Measurements from ENCODE around the gene EFNA4. TPM values are rescaled to one million over a fixed set of nuclear protein-coding genes. Genes with fewer than 3 reads are reported as not detected.
"Not testable (repeated sequence)": the region's sequence is repeated elsewhere in the genome, so short reads cannot be mapped to it uniquely, and the experiment has no call there.

Gene EFNA4
- polyA plus RNA-seq, 3 donors, result 1.7 to 7.1 (median 4.6) TPM

- 83 to 85% (median 84%) methylated on average over 7 of the region's 7 CpGs for WGBS, 3 donors
- H3K27ac ChIP-seq (ENCODE audit: low read depth, low read length), result no peak overlapping the region
Observed at GRCh38 chr1:155099331-155099730, 35.8 kb downstream of the EFNA4 start.

DNA sequence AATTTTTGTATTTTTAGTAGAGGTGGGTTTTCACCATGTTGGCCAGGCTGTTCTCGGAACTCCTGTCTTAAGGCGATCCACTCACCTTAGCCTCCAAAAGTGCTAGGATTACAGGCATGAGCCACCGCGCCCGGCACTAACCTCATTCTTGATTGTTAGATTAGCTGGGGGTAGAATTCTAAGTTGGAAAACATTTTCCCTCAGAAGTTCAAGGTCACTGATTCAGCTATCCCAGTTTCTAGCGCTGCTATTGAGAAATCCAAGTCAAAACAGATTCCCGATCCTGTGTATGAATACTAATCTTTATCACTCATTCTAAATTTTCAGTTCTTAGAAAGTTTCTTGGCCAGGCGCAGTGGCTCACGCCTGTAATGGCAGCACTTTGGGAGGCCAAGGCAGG lies 39.8 kb downstream of the EFNA4 start:
- 68 to 91% (median 83%) methylated on average over 9 of the region's 9 CpGs for WGBS, 3 donors
- no peak overlapping the region for H3K27ac ChIP-seq (ENCODE audit: low read depth, low read length)

DNA sequence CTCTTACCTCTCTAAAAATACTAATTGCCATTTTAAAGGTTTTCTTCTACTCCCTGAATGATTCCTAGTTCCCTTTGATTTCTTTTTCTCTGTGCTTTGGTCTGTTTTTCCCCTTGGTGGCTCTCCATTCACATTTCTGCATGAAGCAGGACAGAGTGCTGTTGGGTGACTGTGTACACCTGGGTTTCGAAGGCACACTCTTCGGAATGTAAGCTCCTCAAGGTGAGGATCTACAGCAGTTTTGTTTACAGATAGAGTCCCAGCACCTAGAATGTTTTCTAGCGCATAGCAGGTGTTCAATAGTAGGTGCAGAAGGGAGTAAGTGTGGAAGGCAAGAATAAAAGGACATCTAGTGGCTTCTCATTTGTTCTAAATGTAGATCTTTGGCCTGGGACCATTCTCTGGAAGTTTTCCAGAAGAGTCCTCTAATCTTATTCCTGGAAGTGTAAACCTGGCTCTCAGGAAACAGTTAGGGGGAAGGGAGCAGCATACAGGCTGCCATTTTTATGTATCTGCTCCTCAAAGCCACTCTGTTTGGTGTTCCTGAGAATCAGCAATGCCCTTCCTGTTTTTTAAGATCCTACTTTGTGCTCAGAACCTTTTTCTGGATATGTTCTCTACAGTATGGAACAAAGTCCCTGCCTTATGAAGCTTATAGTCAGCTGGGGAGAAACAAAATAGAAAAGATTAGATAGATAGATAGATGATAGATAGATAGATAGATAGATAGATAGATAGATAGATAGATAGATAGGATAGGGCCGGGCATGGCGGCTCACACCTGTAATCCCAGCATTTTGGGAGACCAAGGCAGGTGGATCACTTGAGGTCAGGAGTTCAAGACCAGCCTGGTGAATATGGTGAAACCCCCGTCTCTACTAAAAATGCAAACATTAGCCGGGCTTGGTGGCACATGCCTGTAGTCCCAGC lies 41.3 kb downstream of the EFNA4 start:
- 66 to 84% (median 73%) methylated on average over 7 of the region's 7 CpGs for WGBS, 3 donors
- H3K27ac ChIP-seq (ENCODE audit: low read depth, low read length), result no peak overlapping the region

- 37 to 65% (median 43%) methylated on average over 7 of the region's 7 CpGs for WGBS, 3 donors
- no peak overlapping the region for H3K27ac ChIP-seq (ENCODE audit: low read depth, low read length)
Observed at GRCh38 chr1:155105604-155106011, 42.1 kb downstream of the EFNA4 start.

DNA sequence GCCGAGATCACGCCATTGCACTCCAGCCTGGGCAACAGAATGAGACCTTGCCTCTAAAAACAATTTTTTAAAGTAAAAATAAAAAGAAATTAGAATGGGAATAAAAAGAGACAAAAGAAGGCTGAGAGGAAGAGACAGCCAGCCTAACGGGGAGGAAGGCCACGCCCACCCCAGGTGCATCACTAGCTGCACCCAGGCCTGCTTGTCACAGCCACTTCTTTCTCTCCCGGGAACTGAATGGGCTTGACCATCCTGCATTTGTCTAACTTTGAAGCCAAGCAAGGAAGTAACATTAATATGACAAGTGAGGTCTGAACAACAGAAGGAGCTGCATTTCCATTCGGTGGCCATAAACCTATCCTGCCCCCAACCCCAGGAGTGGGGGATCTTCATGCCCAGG lies 43.3 kb downstream of the EFNA4 start:
- 73 to 80% (median 76%) methylated on average over 6 of the region's 6 CpGs for WGBS, 3 donors
- H3K27ac ChIP-seq (ENCODE audit: low read depth, low read length), result no peak overlapping the region

- H3K27ac ChIP-seq (ENCODE audit: low read depth, low read length), result no peak overlapping the region
- 74 to 79% (median 78%) methylated on average over 12 of the region's 12 CpGs for WGBS, 3 donors
Observed at GRCh38 chr1:155107309-155108264, 44.0 kb downstream of the EFNA4 start.

DNA sequence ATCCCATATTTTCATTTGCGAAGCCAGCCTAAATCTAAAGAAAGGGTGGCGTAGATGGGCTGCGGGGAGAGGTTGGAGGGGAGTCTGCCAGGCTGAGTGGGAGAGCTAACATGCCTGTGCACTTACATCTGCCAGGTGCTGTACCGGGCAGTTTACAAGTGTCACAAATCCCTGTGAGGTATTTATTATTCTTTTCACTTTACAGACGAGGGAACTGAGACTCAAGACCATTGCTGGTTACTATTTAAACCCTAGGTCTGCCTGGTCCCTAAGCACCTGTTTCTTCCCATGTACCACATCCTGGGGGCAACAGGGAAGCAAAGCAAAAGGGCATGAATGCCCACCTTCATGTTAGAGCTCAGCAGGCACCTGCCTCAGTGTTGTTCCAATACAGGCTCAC lies 44.8 kb downstream of the EFNA4 start:
- 68 to 83% (median 80%) methylated on average over 5 of the region's 5 CpGs for WGBS, 3 donors
- no peak overlapping the region for H3K27ac ChIP-seq (ENCODE audit: low read depth, low read length)

- WGBS, 3 donors, result 80 to 85% (median 85%) methylated on average over 8 of the region's 8 CpGs
Observed at GRCh38 chr1:155110381-155110780, 46.8 kb downstream of the EFNA4 start.

DNA sequence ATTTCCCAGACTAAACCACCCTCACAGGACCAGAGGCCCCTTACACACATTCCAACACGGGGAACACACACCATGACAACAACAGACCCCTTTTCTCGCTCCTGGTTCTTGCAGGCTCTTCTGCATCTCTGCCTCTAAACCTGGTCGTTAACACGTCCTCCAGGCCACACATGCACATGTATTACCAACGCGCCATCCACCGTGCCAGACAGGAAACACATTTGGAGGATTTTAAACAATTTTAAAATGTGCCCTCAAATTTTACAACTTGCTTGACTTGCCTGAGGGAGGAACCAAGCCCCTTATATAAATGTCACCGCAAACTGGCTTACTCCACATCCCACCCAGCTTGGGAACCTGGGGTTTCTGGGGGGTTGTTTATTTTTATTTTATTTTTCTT lies 47.3 kb downstream of the EFNA4 start:
- 46 to 76% (median 59%) methylated on average over 8 of the region's 8 CpGs for whole genome bisulfite sequencing, 3 donors
- H3K27ac ChIP-seq (ENCODE audit: low read depth, low read length), result no peak overlapping the region

More at GRCh38 chr1:155110381-155110780, 46.8 kb downstream of the EFNA4 start:
- no peak overlapping the region for H3K27ac ChIP-seq (ENCODE audit: low read depth, low read length)

DNA sequence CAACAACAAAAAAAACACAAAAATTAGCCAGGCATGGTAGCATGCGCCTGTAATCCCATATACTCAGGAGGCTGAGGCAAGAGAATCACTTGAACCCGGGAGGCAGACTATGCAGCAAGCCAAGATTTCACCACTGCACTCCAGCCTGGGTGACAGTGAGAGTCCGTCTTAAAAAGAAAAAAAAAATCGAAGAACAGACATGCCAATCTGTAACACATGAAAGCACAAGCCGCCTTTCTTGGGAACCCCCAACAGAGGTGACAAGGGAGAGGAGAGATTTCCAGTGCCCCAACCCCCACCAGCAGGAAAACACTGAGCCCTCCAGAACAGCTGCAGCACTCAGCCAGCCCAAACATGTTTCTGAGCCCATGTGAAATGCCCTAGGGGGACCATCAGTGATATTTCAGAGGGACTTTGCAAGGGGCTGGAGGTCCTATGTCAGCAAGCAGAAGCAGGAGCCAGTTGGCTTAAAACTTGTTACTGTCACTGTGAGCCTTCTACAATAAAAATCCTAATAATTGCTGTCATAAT lies 50.0 kb downstream of the EFNA4 start:
- WGBS, 3 donors, result 58 to 78% (median 76%) methylated on average over 5 of the region's 5 CpGs
- no peak overlapping the region for H3K27ac ChIP-seq (ENCODE audit: low read depth, low read length)

DNA sequence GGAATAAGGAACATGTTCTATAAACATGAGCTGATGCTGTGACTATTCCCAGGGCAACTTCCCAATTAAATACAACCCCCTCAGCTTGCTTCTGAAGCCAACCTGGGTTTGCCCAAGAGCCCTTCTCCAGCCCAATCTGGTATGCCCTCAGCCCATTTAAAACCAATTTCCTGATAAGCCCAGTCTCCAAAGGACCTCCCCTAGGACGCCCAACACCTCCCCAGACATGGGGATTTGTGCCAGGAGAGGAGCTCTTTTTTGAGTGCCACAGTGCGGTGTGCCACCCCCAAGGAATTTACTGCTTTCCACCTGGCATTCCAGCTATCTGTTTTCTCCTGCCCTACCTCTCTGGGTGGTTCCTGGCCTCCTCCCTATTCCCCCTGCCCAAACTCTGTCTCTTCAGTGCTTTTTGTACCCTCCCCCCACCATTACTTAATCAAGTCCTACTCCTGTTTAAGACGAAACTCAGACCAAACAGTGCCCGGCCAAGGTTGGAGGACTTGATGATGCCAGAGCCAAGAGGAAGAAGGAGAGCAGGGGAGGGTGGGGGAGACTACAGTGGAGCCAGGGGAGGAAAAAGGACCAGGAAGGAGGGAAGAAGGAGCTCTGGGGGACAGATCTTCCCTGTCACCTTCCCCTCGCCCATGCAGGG lies 52.7 kb downstream of the EFNA4 start:
- no peak overlapping the region for H3K27ac ChIP-seq (ENCODE audit: low read depth, low read length)
- 63 to 72% (median 65%) methylated on average over 5 of the region's 5 CpGs for WGBS, 3 donors

- H3K27ac ChIP-seq (ENCODE audit: low read depth, low read length), result no peak overlapping the region
- WGBS, 3 donors, result 63 to 77% (median 73%) methylated on average over 4 of the region's 4 CpGs
Observed at GRCh38 chr1:155117610-155118009, 54.1 kb downstream of the EFNA4 start.

GRCh38 chr1:155118090-155118489 lies 54.5 kb downstream of the EFNA4 start:
- 87 to 97% (median 89%) methylated on average over 7 of the region's 7 CpGs for WGBS, 3 donors
- not testable (repeated sequence) for H3K27ac ChIP-seq (ENCODE audit: low read depth, low read length)

Other genes with a start within 250 kb of the EFNA4 start
- gene KCNN3, start 193.5 kb upstream of the EFNA4 start, polyA plus RNA-seq, result under 1 TPM; 0.14 to 0.67 (median 0.40) TPM
- 10 to 100 TPM; 30.1 to 49.0 (median 37.7) TPM for gene PMVK, start 127.0 kb upstream of the EFNA4 start, polyA plus RNA-seq
- gene PBXIP1, start 107.6 kb upstream of the EFNA4 start, polyA plus RNA-seq, result 10 to 100 TPM; 35.1 to 53.5 (median 38.6) TPM
- gene PYGO2, start 102.0 kb upstream of the EFNA4 start, polyA plus RNA-seq, result 10 to 100 TPM in 2 of 3 donors, 1 to 10 TPM in 1; 9.1 to 13.9 (median 13.4) TPM
- 100 to 1,000 TPM in 2 of 3 donors, 10 to 100 TPM in 1; 49.1 to 197 (median 110) TPM for gene SHC1, start 93.0 kb upstream of the EFNA4 start, polyA plus RNA-seq
- gene CKS1B, start 89.1 kb upstream of the EFNA4 start, polyA plus RNA-seq, result 10 to 100 TPM; 23.6 to 88.9 (median 76.3) TPM
- 10 to 100 TPM; 15.3 to 37.9 (median 21.7) TPM for gene FLAD1, start 80.4 kb upstream of the EFNA4 start, polyA plus RNA-seq
- gene LENEP, start 70.2 kb upstream of the EFNA4 start, polyA plus RNA-seq, result not detected
- 10 to 100 TPM; 30.4 to 55.4 (median 35.7) TPM for gene ZBTB7B, start 60.9 kb upstream of the EFNA4 start, polyA plus RNA-seq
- under 1 TPM; 0.48 to 0.86 (median 0.67) TPM for gene DCST2, start 30.0 kb upstream of the EFNA4 start, polyA plus RNA-seq
- not detected for gene DCST1, start 29.9 kb upstream of the EFNA4 start, polyA plus RNA-seq
- 100 to 1,000 TPM in 2 of 3 donors, 10 to 100 TPM in 1; 47.1 to 217 (median 169) TPM for gene ADAM15, start 12.4 kb upstream of the EFNA4 start, polyA plus RNA-seq
- 1 to 10 TPM in 1 of 3 donors, under 1 TPM in 2; 0.56 to 1.3 (median 0.67) TPM for gene EFNA3, start 15.1 kb downstream of the EFNA4 start, polyA plus RNA-seq
- 10 to 100 TPM; 30.3 to 56.9 (median 32.9) TPM for gene EFNA1, start 64.1 kb downstream of the EFNA4 start, polyA plus RNA-seq
- gene SLC50A1, start 72.1 kb downstream of the EFNA4 start, polyA plus RNA-seq, result 10 to 100 TPM; 33.4 to 39.4 (median 36.7) TPM
- gene DPM3, start 76.8 kb downstream of the EFNA4 start, polyA plus RNA-seq, result 100 to 1,000 TPM; 177 to 203 (median 201) TPM
- 100 to 1,000 TPM; 176 to 267 (median 201) TPM for gene KRTCAP2, start 109.6 kb downstream of the EFNA4 start, polyA plus RNA-seq
- gene TRIM46, start 110.1 kb downstream of the EFNA4 start, polyA plus RNA-seq, result under 1 TPM; 0.16 to 0.45 (median 0.33) TPM
- 10 to 100 TPM; 12.0 to 31.5 (median 13.7) TPM for gene THBS3, start 144.2 kb downstream of the EFNA4 start, polyA plus RNA-seq
- gene MTX1, start 145.0 kb downstream of the EFNA4 start, polyA plus RNA-seq, result 10 to 100 TPM; 32.4 to 67.6 (median 47.1) TPM
- 10 to 100 TPM in 2 of 3 donors, 1 to 10 TPM in 1; 7.6 to 15.5 (median 14.2) TPM for gene ENTREP3, start 191.7 kb downstream of the EFNA4 start, polyA plus RNA-seq
- 10 to 100 TPM; 29.9 to 76.7 (median 53.8) TPM for gene SCAMP3, start 198.6 kb downstream of the EFNA4 start, polyA plus RNA-seq
- 10 to 100 TPM; 25.1 to 37.9 (median 30.1) TPM for gene CLK2, start 209.8 kb downstream of the EFNA4 start, polyA plus RNA-seq
- gene HCN3, start 213.7 kb downstream of the EFNA4 start, polyA plus RNA-seq, result 1 to 10 TPM; 1.0 to 1.6 (median 1.3) TPM
- gene PKLR, start 237.7 kb downstream of the EFNA4 start, polyA plus RNA-seq, result under 1 TPM in 1 of 3 donors, not detected in 2; 0.02 TPM
- gene FDPS, start 245.1 kb downstream of the EFNA4 start, polyA plus RNA-seq, result 100 to 1,000 TPM in 1 of 3 donors, 10 to 100 TPM in 2; 79.0 to 123 (median 98.9) TPM